HepG2 (cell line): ENCODE results near the gene NT5DC4.

ENCODE experiments used
- CTCF ChIP-seq: sonication (generic); formaldehyde crosslinking; IDR thresholded peaks from 2 replicates; pipeline ENCODE4 v1.5.0; 2020; ENCODE audit warnings: mild to moderate bottlenecking, missing genetic modification reagents, moderate library complexity
- ELF1 ChIP-seq: sonication (generic); formaldehyde crosslinking; IDR thresholded peaks from 2 replicates; pipeline ENCODE4 v1.4.0; 2020; ENCODE audit warnings: missing genetic modification reagents
- IRF2 ChIP-seq: IDR thresholded peaks from 2 replicates; pipeline ENCODE4 v1.6.1; 2018; ENCODE audit warnings: missing genetic modification reagents, missing compliant biosample characterization
- PHF8 ChIP-seq: sonication (generic); formaldehyde crosslinking; IDR thresholded peaks from 2 replicates; pipeline ENCODE4 v1.5.0; 2020; ENCODE audit warnings: missing genetic modification reagents
- POLR2AphosphoS5 ChIP-seq: IDR thresholded peaks from 2 replicates; pipeline ENCODE4 v1.6.1; 2012; ENCODE audit warnings: low read depth, low read length
- SAFB2 ChIP-seq: sonication (generic); formaldehyde crosslinking; IDR thresholded peaks from 2 replicates; pipeline ENCODE4 v1.5.1; 2020; ENCODE audit warnings: missing genetic modification reagents, low read depth, mild to moderate bottlenecking, borderline replicate concordance
- SRF ChIP-seq: IDR thresholded peaks from 2 replicates; pipeline ENCODE4 v1.6.1; 2011; ENCODE audit warnings: mild to moderate bottlenecking, low read depth, low read length, moderate library complexity
- ZNF34 ChIP-seq: sonication (generic); formaldehyde crosslinking; IDR thresholded peaks from 2 replicates; pipeline ENCODE4 v1.4.0; 2020; ENCODE audit warnings: mild to moderate bottlenecking, missing genetic modification reagents, borderline replicate concordance

DNA sequence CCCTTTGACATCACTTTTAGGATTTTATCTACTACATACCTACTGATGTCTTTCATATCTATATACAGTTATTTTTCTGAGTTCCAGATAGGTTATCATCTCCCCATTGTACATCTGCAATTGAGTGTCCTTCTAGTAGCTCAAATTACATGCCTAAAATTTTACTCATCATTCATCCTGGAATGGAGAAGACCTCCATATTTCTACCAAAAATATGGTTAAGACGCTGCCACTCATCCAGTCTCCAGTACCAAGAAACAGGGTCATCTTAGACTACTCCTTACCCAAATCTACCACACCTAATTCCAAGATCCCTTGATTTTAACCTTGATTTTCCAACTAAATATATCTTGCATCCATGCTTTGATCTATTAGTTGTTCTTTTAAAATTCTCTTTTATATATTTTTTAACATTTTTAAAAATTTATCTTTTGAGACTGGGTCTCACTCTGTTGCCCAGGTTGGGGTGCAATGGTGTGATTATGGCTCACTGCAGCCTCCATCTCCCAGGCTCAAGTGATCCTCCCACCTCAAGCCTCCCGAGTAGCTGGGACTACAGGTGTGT lies 52.2 kb downstream of the NT5DC4 start:
- TF ChIP-seq ELF1 (CRISPR knock-in tag): no peak
- TF ChIP-seq POLR2AphosphoS5: no peak
- no peak for TF ChIP-seq CTCF (CRISPR knock-in tag)
- TF ChIP-seq PHF8: no peak
- TF ChIP-seq ZNF34 (CRISPR knock-in tag): no peak
- no peak for TF ChIP-seq SRF
- TF ChIP-seq IRF2 (CRISPR knock-in tag): no peak
- TF ChIP-seq SAFB2: no peak
